NCI-H446 treated with DMSO at 0.1 percent for 48 hours (cell line): ENCODE data around the gene NKD1.

Source experiments
- DNase-seq: peaks from one replicate; lab custom pipeline; 2025; lab: John Stamatoyannopoulos, UW

Gene NKD1

GRCh38 chr16:50614955-50615724 lies 66.9 kb downstream of the NKD1 start:
- DNase-seq: no peak

GRCh38 chr16:50615891-50616290 lies 67.7 kb downstream of the NKD1 start:
- peak; percentile 58 for DNase-seq

GRCh38 chr16:50616386-50616785 lies 68.2 kb downstream of the NKD1 start:
- no peak for DNase-seq

- peak; percentile 1 for DNase-seq
Measured at GRCh38 chr16:50616883-50617645, 68.9 kb downstream of the NKD1 start.

GRCh38 chr16:50617646-50618184 lies 69.5 kb downstream of the NKD1 start:
- DNase-seq: no peak

GRCh38 chr16:50618238-50618918 lies 70.2 kb downstream of the NKD1 start:
- no peak for DNase-seq

- no peak for DNase-seq
Measured at GRCh38 chr16:50619702-50620491, 71.7 kb downstream of the NKD1 start.

- DNase-seq: no peak
Measured at GRCh38 chr16:50620646-50621451, 72.7 kb downstream of the NKD1 start.

- DNase-seq: no peak
Measured at GRCh38 chr16:50621452-50621792, 73.2 kb downstream of the NKD1 start.

GRCh38 chr16:50622029-50622428 lies 73.8 kb downstream of the NKD1 start:
- DNase-seq: no peak

GRCh38 chr16:50622643-50623369 lies 74.6 kb downstream of the NKD1 start:
- no peak for DNase-seq

- DNase-seq: no peak
Measured at GRCh38 chr16:50624449-50624970, 76.3 kb downstream of the NKD1 start.

GRCh38 chr16:50625374-50625773 lies 77.2 kb downstream of the NKD1 start:
- DNase-seq: no peak

GRCh38 chr16:50626868-50627267 lies 78.7 kb downstream of the NKD1 start:
- DNase-seq: no peak

GRCh38 chr16:50627419-50627818 lies 79.2 kb downstream of the NKD1 start:
- DNase-seq: peak; percentile 63

GRCh38 chr16:50628156-50628802 lies 80.1 kb downstream of the NKD1 start:
- DNase-seq: no peak

- DNase-seq: no peak
Measured at GRCh38 chr16:50629334-50629733, 81.1 kb downstream of the NKD1 start.

- DNase-seq: no peak
Measured at GRCh38 chr16:50630394-50631020, 82.3 kb downstream of the NKD1 start.
